SK-N-SH treated with all-trans-retinoic acid at 6 μM for 48 hours (cell line): ENCODE results near the gene ADAM11.
"Not testable (repeated sequence)": the region's sequence is repeated elsewhere in the genome, so short reads cannot be mapped to it uniquely, and the experiment has no call there.

Experiments used
- ATAC-seq: fragments of 200-7000 bp; cut with Tn5 transposase; 3 replicates; pipeline ENCODE4 v1.9.1; 2020; ENCODE audit warnings: mild to moderate bottlenecking, moderate library complexity
- ARNTL ChIP-seq: fragments of 450-650 bp; formaldehyde crosslinking; IDR thresholded peaks from 2 replicates; pipeline ENCODE4 v1.5.0; 2020; ENCODE audit warnings: low read depth, mild to moderate bottlenecking, moderate library complexity, borderline replicate concordance
- BACH2 ChIP-seq: fragments of 250-450 bp; sonication (Bioruptor Pico); IDR thresholded peaks from 2 replicates; pipeline ENCODE4 v1.9.0; 2021; ENCODE audit warnings: mild to moderate bottlenecking, borderline replicate concordance
- CSDC2 ChIP-seq: fragments of 250-450 bp; sonication (Bioruptor Pico); IDR thresholded peaks from 2 replicates; pipeline ENCODE4 v1.5.0; 2020; ENCODE audit warnings: mild to moderate bottlenecking, moderate library complexity
- ESRRG ChIP-seq: fragments of 250-450 bp; sonication (Bioruptor Pico); IDR thresholded peaks from 2 replicates; pipeline ENCODE4 v1.6.1; 2021; ENCODE audit warnings: mild to moderate bottlenecking
- GLIS3 ChIP-seq: fragments of 250-450 bp; sonication (Bioruptor Pico); IDR thresholded peaks from 2 replicates; pipeline ENCODE4 v1.5.0; 2020; ENCODE audit warnings: mild to moderate bottlenecking, moderate library complexity
- OSR1 ChIP-seq: fragments of 250-450 bp; sonication (Bioruptor Pico); IDR thresholded peaks from 2 replicates; pipeline ENCODE4 v1.8.0; 2022; ENCODE audit warnings: moderate library complexity, mild to moderate bottlenecking, inconsistent platforms
- RARB ChIP-seq: fragments of 250-450 bp; sonication (Bioruptor Pico); IDR thresholded peaks from 2 replicates; pipeline ENCODE4 v1.8.0; 2021; ENCODE audit warnings: mild to moderate bottlenecking, moderate library complexity
- TCF4 ChIP-seq: fragments of 250-450 bp; sonication (Bioruptor Pico); IDR thresholded peaks from 2 replicates; pipeline ENCODE4 v1.8.0; 2021; ENCODE audit warnings: mild to moderate bottlenecking, moderate library complexity, borderline replicate concordance
- TOX ChIP-seq: fragments of 250-450 bp; sonication (Bioruptor Pico); IDR thresholded peaks from 2 replicates; pipeline ENCODE4 v1.8.0; 2021; ENCODE audit warnings: mild to moderate bottlenecking, moderate library complexity, borderline replicate concordance
- ZC3H10 ChIP-seq: fragments of 250-450 bp; sonication (Bioruptor Pico); IDR thresholded peaks from 2 replicates; pipeline ENCODE4 v1.5.1; 2021; ENCODE audit warnings: mild to moderate bottlenecking, moderate library complexity
- ZFP3 ChIP-seq: fragments of 250-450 bp; sonication (Bioruptor Pico); IDR thresholded peaks from 2 replicates; pipeline ENCODE4 v1.5.0; 2020; ENCODE audit warnings: mild to moderate bottlenecking, moderate library complexity
- ZFP30 ChIP-seq: fragments of 450-650 bp; formaldehyde crosslinking; IDR thresholded peaks from 2 replicates; pipeline ENCODE4 v1.5.0; 2022; ENCODE audit warnings: mild to moderate bottlenecking, moderate library complexity
- ZNF565 ChIP-seq: fragments of 450-650 bp; formaldehyde crosslinking; conservative IDR thresholded peaks from 2 replicates; pipeline ENCODE4 v1.5.0; 2020; ENCODE audit warnings: low read depth, mild to moderate bottlenecking, moderate library complexity
- ZNF70 ChIP-seq: fragments of 450-650 bp; formaldehyde crosslinking; IDR thresholded peaks from 2 replicates; pipeline ENCODE4 v1.5.0; 2020; ENCODE audit warnings: mild to moderate bottlenecking, moderate library complexity
- ZNF8 ChIP-seq: fragments of 450-650 bp; formaldehyde crosslinking; IDR thresholded peaks from 2 replicates; pipeline ENCODE4 v1.5.0; 2020; ENCODE audit warnings: mild to moderate bottlenecking, moderate library complexity
- TF ChIP-seq, protein P1 (sequence below): fragments of 250-450 bp; sonication (Bioruptor Pico); IDR thresholded peaks from 2 replicates; pipeline ENCODE4 v1.5.1; 2020; ENCODE audit warnings: low read depth, mild to moderate bottlenecking, moderate library complexity
- TF ChIP-seq, protein P2 (sequence below): fragments of 250-450 bp; sonication (Bioruptor Pico); IDR thresholded peaks from 2 replicates; pipeline ENCODE4 v1.8.0; 2021; ENCODE audit warnings: low read depth, mild to moderate bottlenecking, moderate library complexity, borderline replicate concordance
- TF ChIP-seq, protein P3 (sequence below): fragments of 250-450 bp; sonication (Bioruptor Pico); IDR thresholded peaks from 2 replicates; pipeline ENCODE4 v1.5.0; 2020; ENCODE audit warnings: mild to moderate bottlenecking, moderate library complexity

Gene ADAM11

DNA sequence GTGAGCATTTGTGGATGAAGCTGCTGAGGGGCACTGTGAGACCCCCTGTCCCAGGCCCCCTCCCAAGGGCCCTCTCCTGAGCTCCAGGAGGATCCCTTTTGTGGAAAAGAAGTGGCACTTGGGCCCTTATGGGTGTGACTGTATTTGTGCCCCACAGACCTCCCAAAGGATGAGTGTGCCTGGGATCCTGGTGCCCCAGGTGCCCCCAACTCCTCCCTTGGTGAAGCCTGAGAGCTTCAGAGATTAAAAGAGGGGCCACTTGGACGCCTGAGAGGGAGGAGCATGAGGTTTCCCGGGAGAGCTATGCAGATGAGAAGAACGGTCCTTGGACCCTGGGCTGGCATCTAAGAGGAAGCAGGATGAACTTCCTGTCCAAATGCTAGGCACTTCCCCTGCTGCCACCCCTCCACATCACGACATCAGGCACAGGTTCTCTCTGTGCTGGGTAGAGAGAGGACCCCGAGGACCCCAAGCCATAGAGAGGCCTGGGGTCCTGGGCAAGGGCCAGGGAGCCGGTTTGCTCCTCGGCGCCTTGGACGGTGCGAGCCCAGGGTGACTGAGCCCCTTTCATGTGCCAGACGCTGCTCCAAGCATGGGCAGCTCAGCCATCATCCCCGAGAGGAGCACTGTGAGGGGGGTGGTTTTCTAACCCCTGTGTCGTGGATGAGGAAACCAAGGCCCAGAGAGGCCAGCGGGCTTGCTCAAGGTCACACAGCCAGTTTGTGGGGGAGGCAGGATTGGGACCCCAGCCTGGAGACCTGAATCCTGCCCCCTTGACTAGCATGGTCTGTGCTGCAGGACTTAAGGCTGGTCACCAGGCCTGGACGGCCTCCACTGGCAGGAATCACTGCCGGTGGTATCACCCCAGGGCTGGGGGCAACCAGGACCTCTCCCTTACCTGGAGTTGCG lies 5.6 kb upstream of the ADAM11 start:
- no peak for ATAC-seq
- TF ChIP-seq ZFP30 (CRISPR knock-in tag) (no peak), OSR1 (no peak), ZNF8 (no peak), CSDC2 (CRISPR knock-in tag) (no peak), RARB (CRISPR knock-in tag) (no peak), ESRRG (no peak), ARNTL (CRISPR knock-in tag) (no peak), BACH2 (CRISPR knock-in tag) (no peak), ZC3H10 (CRISPR knock-in tag) (no peak), TOX (no peak), ZNF70 (no peak), GLIS3 (CRISPR knock-in tag) (no peak), ZNF565 (CRISPR knock-in tag) (no peak), TCF4 (CRISPR knock-in tag) (no peak)
- TF ChIP-seq, protein P1, sequence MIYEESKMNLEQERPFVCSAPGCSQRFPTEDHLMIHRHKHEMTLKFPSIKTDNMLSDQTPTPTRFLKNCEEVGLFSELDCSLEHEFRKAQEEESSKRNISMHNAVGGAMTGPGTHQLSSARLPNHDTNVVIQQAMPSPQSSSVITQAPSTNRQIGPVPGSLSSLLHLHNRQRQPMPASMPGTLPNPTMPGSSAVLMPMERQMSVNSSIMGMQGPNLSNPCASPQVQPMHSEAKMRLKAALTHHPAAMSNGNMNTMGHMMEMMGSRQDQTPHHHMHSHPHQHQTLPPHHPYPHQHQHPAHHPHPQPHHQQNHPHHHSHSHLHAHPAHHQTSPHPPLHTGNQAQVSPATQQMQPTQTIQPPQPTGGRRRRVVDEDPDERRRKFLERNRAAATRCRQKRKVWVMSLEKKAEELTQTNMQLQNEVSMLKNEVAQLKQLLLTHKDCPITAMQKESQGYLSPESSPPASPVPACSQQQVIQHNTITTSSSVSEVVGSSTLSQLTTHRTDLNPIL, result no peak
- TF ChIP-seq, protein P2, sequence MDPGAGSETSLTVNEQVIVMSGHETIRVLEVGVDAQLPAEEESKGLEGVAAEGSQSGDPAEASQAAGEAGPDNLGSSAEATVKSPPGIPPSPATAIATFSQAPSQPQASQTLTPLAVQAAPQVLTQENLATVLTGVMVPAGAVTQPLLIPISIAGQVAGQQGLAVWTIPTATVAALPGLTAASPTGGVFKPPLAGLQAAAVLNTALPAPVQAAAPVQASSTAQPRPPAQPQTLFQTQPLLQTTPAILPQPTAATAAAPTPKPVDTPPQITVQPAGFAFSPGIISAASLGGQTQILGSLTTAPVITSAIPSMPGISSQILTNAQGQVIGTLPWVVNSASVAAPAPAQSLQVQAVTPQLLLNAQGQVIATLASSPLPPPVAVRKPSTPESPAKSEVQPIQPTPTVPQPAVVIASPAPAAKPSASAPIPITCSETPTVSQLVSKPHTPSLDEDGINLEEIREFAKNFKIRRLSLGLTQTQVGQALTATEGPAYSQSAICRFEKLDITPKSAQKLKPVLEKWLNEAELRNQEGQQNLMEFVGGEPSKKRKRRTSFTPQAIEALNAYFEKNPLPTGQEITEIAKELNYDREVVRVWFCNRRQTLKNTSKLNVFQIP, result no peak

DNA sequence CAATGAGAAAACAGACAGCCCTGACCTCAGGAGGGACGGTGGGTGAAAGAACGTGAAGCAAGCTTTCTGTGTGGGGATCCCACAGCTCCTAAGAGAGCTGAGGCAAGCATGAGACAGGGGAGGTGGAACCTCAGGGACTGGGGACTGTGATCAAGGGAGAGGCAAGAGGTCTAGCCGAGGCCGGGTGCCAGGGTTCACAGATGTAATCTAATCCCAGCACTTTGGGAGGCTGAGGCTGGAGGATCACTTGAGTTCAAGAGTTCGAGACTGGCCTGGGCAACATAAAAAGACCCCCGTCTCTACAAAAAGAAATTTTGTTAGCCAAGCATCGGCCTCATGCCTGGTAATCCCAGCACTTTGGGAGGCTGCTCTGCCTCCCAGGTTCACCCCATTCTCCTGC lies 4.5 kb upstream of the ADAM11 start:
- no peak for ATAC-seq
- TF ChIP-seq ZFP3 (no peak), ZC3H10 (CRISPR knock-in tag) (no peak), CSDC2 (CRISPR knock-in tag) (no peak), ARNTL (CRISPR knock-in tag) (no peak), TCF4 (CRISPR knock-in tag) (no peak), ESRRG (no peak), TOX (no peak), ZNF565 (CRISPR knock-in tag) (no peak), OSR1 (no peak)
- TF ChIP-seq, protein P3, sequence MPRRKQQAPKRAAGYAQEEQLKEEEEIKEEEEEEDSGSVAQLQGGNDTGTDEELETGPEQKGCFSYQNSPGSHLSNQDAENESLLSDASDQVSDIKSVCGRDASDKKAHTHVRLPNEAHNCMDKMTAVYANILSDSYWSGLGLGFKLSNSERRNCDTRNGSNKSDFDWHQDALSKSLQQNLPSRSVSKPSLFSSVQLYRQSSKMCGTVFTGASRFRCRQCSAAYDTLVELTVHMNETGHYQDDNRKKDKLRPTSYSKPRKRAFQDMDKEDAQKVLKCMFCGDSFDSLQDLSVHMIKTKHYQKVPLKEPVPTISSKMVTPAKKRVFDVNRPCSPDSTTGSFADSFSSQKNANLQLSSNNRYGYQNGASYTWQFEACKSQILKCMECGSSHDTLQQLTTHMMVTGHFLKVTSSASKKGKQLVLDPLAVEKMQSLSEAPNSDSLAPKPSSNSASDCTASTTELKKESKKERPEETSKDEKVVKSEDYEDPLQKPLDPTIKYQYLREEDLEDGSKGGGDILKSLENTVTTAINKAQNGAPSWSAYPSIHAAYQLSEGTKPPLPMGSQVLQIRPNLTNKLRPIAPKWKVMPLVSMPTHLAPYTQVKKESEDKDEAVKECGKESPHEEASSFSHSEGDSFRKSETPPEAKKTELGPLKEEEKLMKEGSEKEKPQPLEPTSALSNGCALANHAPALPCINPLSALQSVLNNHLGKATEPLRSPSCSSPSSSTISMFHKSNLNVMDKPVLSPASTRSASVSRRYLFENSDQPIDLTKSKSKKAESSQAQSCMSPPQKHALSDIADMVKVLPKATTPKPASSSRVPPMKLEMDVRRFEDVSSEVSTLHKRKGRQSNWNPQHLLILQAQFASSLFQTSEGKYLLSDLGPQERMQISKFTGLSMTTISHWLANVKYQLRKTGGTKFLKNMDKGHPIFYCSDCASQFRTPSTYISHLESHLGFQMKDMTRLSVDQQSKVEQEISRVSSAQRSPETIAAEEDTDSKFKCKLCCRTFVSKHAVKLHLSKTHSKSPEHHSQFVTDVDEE (CRISPR knock-in tag), result no peak

DNA sequence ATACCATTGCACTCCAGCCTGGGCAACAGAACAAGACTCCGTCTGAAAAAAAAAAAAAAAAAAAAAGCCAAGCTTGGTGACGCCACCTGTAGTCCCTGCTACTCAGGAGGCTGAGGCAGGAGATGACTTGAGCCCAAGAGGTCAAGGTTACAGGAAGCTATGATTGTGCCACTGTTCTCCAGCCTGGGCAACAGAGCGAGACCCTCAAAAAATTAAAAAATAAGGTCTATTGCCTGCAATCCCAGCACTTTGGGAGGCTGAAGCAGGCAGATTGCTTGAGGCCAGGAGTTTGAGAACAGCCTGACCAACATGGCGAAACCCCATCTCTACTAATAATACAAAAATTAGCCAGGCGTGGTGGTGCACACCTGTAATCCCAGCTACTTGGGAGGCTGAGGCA lies 3.6 kb upstream of the ADAM11 start:
- ATAC-seq, result not testable (repeated sequence)

DNA sequence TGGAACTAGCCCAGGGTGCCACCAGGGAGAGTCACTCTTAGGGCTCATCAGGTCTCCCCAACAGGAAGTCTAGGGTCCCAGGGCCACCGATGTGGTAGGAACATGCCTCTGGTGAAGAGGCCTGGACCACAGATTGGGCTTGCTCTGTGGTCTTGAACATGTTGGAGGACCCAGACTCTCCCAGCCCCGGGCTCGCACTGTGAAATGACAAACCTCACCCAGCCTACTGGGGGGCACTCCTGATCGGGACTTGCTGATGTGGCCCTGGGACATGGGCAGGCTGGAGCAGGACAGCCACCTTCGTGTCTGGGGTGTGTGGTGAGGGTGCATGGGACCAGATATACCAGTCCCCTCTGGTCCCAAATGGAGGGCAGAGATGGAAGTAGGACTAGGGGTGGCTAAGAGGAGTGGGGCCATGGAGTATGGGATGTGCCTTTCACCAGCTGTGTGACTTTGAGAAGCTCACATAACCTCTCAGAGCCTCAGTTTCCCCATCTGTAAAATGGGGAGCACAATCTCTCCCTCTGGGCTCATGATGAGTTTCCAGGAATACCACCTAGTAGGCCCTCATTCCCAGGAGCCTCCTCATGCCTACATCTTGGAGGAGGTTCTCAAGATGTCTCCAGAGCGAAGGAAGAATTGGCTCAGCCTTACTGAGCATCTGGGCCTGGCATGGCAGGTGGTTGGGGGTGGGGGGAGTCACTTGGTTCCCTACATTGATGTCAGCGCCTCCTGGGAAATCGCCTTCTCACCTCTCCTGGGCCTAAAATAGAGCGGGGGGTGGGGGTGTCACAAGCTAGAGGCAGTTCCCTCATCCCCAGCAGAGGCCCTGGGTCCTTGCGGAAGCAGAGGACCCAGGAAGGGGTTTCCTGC lies 1.5 kb upstream of the ADAM11 start:
- ATAC-seq, result no peak
- TF ChIP-seq, protein P2, result no peak
- TF ChIP-seq ARNTL (CRISPR knock-in tag) (no peak), GLIS3 (CRISPR knock-in tag) (no peak)
